ENCODE measurements around the gene TEX11.
A peak's percentile ranks its signal among the peaks of the same experiment; 100 is the strongest.
"Not testable (repeated sequence)": the region's sequence is repeated elsewhere in the genome, so short reads cannot be mapped to it uniquely, and the experiment has no call there.

The TEX11 gene

GRCh38 chrX:70577442-70577841 lies 331.1 kb downstream of the TEX11 start:
- no peak for DNase-seq

- DNase-seq: not testable (repeated sequence)
These were observed 338.5 kb downstream of the TEX11 start for GRCh38 chrX:70569922-70570576.

GRCh38 chrX:70554948-70555347 lies 353.6 kb downstream of the TEX11 start:
- no peak for DNase-seq

- DNase-seq: no peak
These were observed 354.0 kb downstream of the TEX11 start for GRCh38 chrX:70554523-70554922.

- peak; percentile 1 for DNase-seq
These were observed 354.4 kb downstream of the TEX11 start for GRCh38 chrX:70554081-70554480.

GRCh38 chrX:70553516-70553915 lies 355.0 kb downstream of the TEX11 start:
- no peak for DNase-seq

- DNase-seq: no peak
These were observed 356.3 kb downstream of the TEX11 start for GRCh38 chrX:70552130-70552704.

- no peak for DNase-seq
These were observed 359.1 kb downstream of the TEX11 start for GRCh38 chrX:70549429-70549828.

GRCh38 chrX:70535198-70535597 lies 373.3 kb downstream of the TEX11 start:
- DNase-seq: no peak

- DNase-seq: no peak
These were observed 380.7 kb downstream of the TEX11 start for GRCh38 chrX:70527610-70528345.

GRCh38 chrX:70527053-70527452 lies 381.5 kb downstream of the TEX11 start:
- DNase-seq: no peak

- no peak for DNase-seq
These were observed 382.8 kb downstream of the TEX11 start for GRCh38 chrX:70525733-70526132.

- DNase-seq: not testable (repeated sequence)
These were observed 392.8 kb downstream of the TEX11 start for GRCh38 chrX:70515692-70516091.

GRCh38 chrX:70515270-70515669 lies 393.2 kb downstream of the TEX11 start:
- not testable (repeated sequence) for DNase-seq

- DNase-seq: no peak
These were observed 399.4 kb downstream of the TEX11 start for GRCh38 chrX:70509078-70509477.

- DNase-seq: no peak
These were observed 400.1 kb downstream of the TEX11 start for GRCh38 chrX:70508296-70508911.

GRCh38 chrX:70505451-70505841 lies 403.1 kb downstream of the TEX11 start:
- DNase-seq: no peak

- DNase-seq: no peak
These were observed 403.6 kb downstream of the TEX11 start for GRCh38 chrX:70504772-70505450.

GRCh38 chrX:70500826-70501225 lies 407.7 kb downstream of the TEX11 start:
- no peak for DNase-seq

GRCh38 chrX:70498129-70498528 lies 410.4 kb downstream of the TEX11 start:
- no peak for DNase-seq

GRCh38 chrX:70497026-70497425 lies 411.5 kb downstream of the TEX11 start:
- no peak for DNase-seq

- no peak for DNase-seq
These were observed 412.0 kb downstream of the TEX11 start for GRCh38 chrX:70496491-70496890.

GRCh38 chrX:70494441-70494840 lies 414.1 kb downstream of the TEX11 start:
- DNase-seq: no peak
